H1 (cell line): Measurements from ENCODE around the gene SRSF1. TPM values are rescaled to one million over a fixed set of nuclear protein-coding genes. Genes with fewer than 3 reads are reported as not detected.

Source experiments
- ASH2L ChIP-seq: fragments of 200-600, 300-600 bp; sonication (generic); IDR thresholded peaks from one replicate; pipeline ENCODE4 v1.7.1; 2017; ENCODE audit warnings: low read length
- BCL11A ChIP-seq, 2 experiments: IDR thresholded peaks; one replicate each; pipeline ENCODE4 v1.6.1; 2011; ENCODE audit warnings: low read depth in 2 of 2, low read length in 2 of 2, mild to moderate bottlenecking in 2 of 2
- KDM4A ChIP-seq: IDR thresholded peaks from one replicate; pipeline ENCODE4 v1.7.1; 2012; ENCODE audit warnings: low read depth, mild to moderate bottlenecking, moderate library complexity, low read length, inconsistent platforms; ENCODE audit not compliant: severe bottlenecking
- KDM5A ChIP-seq: fragments of 200-600 bp; IDR thresholded peaks from 2 replicates; pipeline ENCODE4 v1.7.1; 2012; ENCODE audit warnings: mild to moderate bottlenecking, low read length, inconsistent platforms, mixed read lengths
- POU5F1 ChIP-seq: IDR thresholded peaks from 2 replicates; pipeline ENCODE4 v1.6.1; 2011; ENCODE audit warnings: low read depth, mild to moderate bottlenecking, low read length, moderate library complexity
- RFX5 ChIP-seq: IDR thresholded peaks from 2 replicates; pipeline ENCODE4 v1.6.1; 2011; ENCODE audit warnings: low read depth, low read length, improper control_type of control experiment, borderline replicate concordance
- SP2 ChIP-seq: IDR thresholded peaks from 2 replicates; pipeline ENCODE4 v1.6.1; 2012; ENCODE audit warnings: mild to moderate bottlenecking, low read length, inconsistent platforms
- TBP ChIP-seq: IDR thresholded peaks from 2 replicates; pipeline ENCODE4 v1.6.1; 2011; ENCODE audit warnings: low read depth, low read length, improper control_type of control experiment
- polyA plus RNA-seq, 7 experiments: library from polyadenylated mRNA; depleted of rRNA in 3 of 7; stranded (reverse) in 5 of 7; unstranded in 2 of 7; fragments of >200 nt in 5 of 7; fragments of 200-250 nt in 2 of 7; gene quantifications; 1 replicate in 5 of 7; 2 replicates in 1 of 7; 4 replicates in 1 of 7; pipeline versions ENCODE4 v1.2.1 to v1.2.3, GENCODE V29; 2011 to 2013; ENCODE audit warnings: missing spikeins in 2 of 7, mixed read lengths in 2 of 7
- total RNA-seq: library from RNA; stranded (reverse); fragmentation: NEBNext Ultra II Directional; extraction: Animal tissue kit (Norgen Biotek cat#: 25700); gene quantifications from 2 replicates; pipeline ENCODE4 v1.2.1, GENCODE V29; 2021
- TF ChIP-seq, protein P1 (sequence below): fragments of 300-600 bp; sonication (generic); IDR thresholded peaks from 2 replicates; pipeline ENCODE4 v1.7.1; 2012; ENCODE audit warnings: low read length, moderate library complexity, mild to moderate bottlenecking, inconsistent platforms; ENCODE audit not compliant: insufficient replicate concordance
- TF ChIP-seq, protein P2 (sequence below), 3 experiments: IDR thresholded peaks; 1 replicate in 2 of 3; 2 replicates in 1 of 3; pipeline versions ENCODE4 v1.5.1 to v1.6.1; 2011; ENCODE audit warnings: low read length in 3 of 3, mild to moderate bottlenecking in 3 of 3, inconsistent platforms in 2 of 3, low read depth in 1 of 3, moderate library complexity in 1 of 3; ENCODE audit not compliant: insufficient read depth in 1 of 3; ENCODE audit errors: control extremely low read depth in 1 of 3

The SRSF1 gene
- total and polyA plus RNA-seq, 2 of the 8 experiments (the other 6 are each of a cell fraction or from before 2014, with no cell fraction given), result 149 to 429 TPM

DNA sequence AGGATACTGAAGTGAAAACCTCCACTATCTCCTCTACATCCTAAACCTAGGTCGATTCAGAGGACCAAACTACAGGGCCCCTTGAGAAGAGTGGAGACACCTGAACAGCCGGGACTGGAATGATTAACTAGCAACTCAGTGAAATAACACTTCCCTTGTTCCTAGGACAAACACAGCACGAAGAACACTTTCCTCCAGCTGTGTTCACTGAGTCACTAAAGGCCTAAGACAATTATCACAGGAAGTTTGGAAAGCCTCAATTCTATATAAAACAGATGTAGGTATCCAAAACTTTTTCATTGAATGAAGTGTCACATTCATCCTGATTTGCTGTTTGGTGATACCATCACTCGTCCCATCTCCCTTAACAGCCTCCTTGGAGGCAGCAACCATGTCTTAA, 36.3 kb downstream of the SRSF1 start (continued):
- TF ChIP-seq, protein P1, sequence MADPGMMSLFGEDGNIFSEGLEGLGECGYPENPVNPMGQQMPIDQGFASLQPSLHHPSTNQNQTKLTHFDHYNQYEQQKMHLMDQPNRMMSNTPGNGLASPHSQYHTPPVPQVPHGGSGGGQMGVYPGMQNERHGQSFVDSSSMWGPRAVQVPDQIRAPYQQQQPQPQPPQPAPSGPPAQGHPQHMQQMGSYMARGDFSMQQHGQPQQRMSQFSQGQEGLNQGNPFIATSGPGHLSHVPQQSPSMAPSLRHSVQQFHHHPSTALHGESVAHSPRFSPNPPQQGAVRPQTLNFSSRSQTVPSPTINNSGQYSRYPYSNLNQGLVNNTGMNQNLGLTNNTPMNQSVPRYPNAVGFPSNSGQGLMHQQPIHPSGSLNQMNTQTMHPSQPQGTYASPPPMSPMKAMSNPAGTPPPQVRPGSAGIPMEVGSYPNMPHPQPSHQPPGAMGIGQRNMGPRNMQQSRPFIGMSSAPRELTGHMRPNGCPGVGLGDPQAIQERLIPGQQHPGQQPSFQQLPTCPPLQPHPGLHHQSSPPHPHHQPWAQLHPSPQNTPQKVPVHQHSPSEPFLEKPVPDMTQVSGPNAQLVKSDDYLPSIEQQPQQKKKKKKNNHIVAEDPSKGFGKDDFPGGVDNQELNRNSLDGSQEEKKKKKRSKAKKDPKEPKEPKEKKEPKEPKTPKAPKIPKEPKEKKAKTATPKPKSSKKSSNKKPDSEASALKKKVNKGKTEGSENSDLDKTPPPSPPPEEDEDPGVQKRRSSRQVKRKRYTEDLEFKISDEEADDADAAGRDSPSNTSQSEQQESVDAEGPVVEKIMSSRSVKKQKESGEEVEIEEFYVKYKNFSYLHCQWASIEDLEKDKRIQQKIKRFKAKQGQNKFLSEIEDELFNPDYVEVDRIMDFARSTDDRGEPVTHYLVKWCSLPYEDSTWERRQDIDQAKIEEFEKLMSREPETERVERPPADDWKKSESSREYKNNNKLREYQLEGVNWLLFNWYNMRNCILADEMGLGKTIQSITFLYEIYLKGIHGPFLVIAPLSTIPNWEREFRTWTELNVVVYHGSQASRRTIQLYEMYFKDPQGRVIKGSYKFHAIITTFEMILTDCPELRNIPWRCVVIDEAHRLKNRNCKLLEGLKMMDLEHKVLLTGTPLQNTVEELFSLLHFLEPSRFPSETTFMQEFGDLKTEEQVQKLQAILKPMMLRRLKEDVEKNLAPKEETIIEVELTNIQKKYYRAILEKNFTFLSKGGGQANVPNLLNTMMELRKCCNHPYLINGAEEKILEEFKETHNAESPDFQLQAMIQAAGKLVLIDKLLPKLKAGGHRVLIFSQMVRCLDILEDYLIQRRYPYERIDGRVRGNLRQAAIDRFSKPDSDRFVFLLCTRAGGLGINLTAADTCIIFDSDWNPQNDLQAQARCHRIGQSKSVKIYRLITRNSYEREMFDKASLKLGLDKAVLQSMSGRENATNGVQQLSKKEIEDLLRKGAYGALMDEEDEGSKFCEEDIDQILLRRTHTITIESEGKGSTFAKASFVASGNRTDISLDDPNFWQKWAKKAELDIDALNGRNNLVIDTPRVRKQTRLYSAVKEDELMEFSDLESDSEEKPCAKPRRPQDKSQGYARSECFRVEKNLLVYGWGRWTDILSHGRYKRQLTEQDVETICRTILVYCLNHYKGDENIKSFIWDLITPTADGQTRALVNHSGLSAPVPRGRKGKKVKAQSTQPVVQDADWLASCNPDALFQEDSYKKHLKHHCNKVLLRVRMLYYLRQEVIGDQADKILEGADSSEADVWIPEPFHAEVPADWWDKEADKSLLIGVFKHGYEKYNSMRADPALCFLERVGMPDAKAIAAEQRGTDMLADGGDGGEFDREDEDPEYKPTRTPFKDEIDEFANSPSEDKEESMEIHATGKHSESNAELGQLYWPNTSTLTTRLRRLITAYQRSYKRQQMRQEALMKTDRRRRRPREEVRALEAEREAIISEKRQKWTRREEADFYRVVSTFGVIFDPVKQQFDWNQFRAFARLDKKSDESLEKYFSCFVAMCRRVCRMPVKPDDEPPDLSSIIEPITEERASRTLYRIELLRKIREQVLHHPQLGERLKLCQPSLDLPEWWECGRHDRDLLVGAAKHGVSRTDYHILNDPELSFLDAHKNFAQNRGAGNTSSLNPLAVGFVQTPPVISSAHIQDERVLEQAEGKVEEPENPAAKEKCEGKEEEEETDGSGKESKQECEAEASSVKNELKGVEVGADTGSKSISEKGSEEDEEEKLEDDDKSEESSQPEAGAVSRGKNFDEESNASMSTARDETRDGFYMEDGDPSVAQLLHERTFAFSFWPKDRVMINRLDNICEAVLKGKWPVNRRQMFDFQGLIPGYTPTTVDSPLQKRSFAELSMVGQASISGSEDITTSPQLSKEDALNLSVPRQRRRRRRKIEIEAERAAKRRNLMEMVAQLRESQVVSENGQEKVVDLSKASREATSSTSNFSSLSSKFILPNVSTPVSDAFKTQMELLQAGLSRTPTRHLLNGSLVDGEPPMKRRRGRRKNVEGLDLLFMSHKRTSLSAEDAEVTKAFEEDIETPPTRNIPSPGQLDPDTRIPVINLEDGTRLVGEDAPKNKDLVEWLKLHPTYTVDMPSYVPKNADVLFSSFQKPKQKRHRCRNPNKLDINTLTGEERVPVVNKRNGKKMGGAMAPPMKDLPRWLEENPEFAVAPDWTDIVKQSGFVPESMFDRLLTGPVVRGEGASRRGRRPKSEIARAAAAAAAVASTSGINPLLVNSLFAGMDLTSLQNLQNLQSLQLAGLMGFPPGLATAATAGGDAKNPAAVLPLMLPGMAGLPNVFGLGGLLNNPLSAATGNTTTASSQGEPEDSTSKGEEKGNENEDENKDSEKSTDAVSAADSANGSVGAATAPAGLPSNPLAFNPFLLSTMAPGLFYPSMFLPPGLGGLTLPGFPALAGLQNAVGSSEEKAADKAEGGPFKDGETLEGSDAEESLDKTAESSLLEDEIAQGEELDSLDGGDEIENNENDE, result no peak
- TF ChIP-seq RFX5 (no peak), KDM5A (no peak), SP2 (no peak), KDM4A (no peak), BCL11A (IDR thresholded peaks at IDR 0.05; ENCODE audit: low read depth in 2 of 2, low read length in 2 of 2) (no peak), POU5F1 (no peak), ASH2L (no peak), TBP (no peak)
- TF ChIP-seq, protein P2, sequence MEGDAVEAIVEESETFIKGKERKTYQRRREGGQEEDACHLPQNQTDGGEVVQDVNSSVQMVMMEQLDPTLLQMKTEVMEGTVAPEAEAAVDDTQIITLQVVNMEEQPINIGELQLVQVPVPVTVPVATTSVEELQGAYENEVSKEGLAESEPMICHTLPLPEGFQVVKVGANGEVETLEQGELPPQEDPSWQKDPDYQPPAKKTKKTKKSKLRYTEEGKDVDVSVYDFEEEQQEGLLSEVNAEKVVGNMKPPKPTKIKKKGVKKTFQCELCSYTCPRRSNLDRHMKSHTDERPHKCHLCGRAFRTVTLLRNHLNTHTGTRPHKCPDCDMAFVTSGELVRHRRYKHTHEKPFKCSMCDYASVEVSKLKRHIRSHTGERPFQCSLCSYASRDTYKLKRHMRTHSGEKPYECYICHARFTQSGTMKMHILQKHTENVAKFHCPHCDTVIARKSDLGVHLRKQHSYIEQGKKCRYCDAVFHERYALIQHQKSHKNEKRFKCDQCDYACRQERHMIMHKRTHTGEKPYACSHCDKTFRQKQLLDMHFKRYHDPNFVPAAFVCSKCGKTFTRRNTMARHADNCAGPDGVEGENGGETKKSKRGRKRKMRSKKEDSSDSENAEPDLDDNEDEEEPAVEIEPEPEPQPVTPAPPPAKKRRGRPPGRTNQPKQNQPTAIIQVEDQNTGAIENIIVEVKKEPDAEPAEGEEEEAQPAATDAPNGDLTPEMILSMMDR (IDR thresholded peaks at IDR 0.05; ENCODE audit: control extremely low read depth in 1 of 3, insufficient read depth in 1 of 3, low read depth in 1 of 3, low read length in 3 of 3), result no peak
